ENCODE measurements around the gene CYTH2.

CYTH2 gene

GRCh38 chr19:48452289-48453190 is 16.6 kb upstream of the CYTH2 start:
- DNase-seq (ENCODE audit: low read depth): no peak

GRCh38 chr19:48454150-48454730 is 14.9 kb upstream of the CYTH2 start:
- no peak for DNase-seq (ENCODE audit: low read depth)

GRCh38 chr19:48455171-48455907 is 13.8 kb upstream of the CYTH2 start, which contains the start of gene KCNJ14:
Gene KCNJ14 (plus strand): TSS chr19:48455574. CDS start chr19:48461725, 6,151 bp downstream.
- no peak for DNase-seq (ENCODE audit: low read depth)

DNA sequence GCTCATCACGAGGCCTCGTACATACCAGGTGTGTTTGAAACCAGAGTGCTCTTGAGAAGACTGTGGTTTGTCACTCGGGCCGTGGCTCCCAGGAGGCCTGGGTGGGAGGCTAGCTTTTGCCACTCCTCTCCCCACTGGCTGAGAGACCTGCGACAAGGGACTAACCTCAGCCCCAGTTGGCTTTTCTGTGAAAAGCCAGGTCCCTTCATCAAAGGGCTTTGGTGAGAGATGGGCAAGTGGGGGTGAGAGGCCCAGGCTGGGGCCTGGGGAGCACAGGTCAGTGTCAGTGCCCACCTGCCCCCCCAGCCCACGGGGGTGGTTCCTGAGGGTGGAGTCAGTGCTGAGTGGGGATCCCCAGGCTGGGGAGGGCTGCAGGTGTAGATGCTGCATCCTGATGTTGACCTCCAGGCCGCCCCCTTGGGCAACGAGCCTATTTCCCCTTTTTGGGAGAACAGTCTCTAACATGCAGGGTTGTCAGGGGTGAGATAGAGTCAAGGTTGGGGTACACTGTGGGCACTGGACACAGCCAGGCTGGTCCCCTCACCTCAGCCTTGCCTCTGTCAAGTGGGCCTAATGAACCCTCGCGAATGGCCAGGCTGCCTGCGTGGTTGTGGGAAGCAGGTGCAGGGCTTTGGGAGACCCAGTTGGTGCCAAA is 13.1 kb upstream of the CYTH2 start:
- DNase-seq (ENCODE audit: low read depth): no peak

- no peak for DNase-seq (ENCODE audit: low read depth)
These were observed 12.3 kb upstream of the CYTH2 start for GRCh38 chr19:48456864-48457263.

GRCh38 chr19:48458016-48458415 is 11.2 kb upstream of the CYTH2 start:
- DNase-seq (ENCODE audit: low read depth): no peak

GRCh38 chr19:48461651-48461981 is 7.6 kb upstream of the CYTH2 start:
- DNase-seq (ENCODE audit: low read depth): no peak

DNA sequence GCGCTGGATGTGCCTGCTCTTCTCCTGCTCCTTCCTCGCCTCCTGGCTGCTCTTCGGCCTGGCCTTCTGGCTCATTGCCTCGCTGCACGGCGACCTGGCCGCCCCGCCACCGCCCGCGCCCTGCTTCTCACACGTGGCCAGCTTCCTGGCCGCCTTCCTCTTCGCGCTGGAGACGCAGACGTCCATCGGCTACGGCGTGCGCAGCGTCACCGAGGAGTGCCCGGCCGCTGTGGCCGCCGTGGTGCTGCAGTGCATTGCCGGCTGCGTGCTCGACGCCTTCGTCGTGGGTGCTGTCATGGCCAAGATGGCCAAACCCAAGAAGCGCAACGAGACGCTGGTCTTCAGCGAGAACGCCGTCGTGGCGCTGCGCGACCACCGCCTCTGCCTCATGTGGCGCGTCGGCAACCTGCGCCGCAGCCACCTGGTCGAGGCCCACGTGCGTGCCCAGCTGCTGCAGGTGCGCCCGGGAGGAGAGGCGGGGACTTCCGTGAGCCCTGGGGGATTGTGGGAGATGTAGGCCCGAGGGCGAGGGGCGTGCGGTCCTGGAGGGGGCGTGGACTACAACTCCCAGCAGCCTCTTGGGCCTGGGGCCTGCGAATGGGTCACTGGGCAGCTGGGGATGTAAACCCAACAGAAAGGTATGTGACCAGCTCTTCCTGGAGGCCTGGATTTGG is 7.0 kb upstream of the CYTH2 start:
- no peak for DNase-seq (ENCODE audit: low read depth)

GRCh38 chr19:48465215-48465614 is 4.0 kb upstream of the CYTH2 start:
- DNase-seq (ENCODE audit: low read depth): no peak

DNA sequence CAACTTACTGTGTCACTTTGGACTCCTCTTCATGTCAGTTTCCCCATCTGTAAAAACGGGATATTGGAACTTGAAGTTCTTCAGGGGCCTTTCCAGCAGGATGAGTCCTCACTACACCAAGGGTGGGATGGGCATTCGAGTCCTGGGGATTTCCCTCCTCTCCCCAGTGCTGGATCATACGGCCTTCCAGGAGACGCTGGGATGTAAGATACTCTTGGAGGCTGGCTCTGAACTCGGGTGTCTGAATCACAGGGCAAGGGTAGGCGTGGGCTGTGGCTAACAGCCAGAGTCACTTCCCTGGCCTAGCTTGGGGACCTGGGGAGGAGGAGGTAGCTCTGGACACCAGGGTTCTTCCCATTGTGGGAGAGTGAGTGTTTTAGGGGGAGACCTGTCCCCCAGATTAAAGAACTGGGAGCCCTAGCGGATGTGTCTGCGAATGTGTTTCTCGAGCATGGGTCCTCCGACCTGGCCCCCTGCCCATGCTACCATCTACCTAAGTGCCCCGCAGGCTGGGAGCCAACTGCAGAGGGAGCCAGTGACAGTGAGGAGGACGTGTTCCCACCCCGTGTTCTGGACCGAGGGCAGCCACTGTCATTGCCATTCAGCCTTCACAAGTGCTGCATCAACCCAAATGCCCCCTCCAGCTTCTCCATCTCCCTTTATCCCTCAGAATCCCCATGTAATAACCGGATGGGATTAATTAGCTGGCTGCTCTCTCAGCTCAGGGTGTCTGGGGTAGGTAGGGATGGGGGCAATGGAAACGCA is 2.4 kb upstream of the CYTH2 start:
- no peak for DNase-seq (ENCODE audit: low read depth)

DNA sequence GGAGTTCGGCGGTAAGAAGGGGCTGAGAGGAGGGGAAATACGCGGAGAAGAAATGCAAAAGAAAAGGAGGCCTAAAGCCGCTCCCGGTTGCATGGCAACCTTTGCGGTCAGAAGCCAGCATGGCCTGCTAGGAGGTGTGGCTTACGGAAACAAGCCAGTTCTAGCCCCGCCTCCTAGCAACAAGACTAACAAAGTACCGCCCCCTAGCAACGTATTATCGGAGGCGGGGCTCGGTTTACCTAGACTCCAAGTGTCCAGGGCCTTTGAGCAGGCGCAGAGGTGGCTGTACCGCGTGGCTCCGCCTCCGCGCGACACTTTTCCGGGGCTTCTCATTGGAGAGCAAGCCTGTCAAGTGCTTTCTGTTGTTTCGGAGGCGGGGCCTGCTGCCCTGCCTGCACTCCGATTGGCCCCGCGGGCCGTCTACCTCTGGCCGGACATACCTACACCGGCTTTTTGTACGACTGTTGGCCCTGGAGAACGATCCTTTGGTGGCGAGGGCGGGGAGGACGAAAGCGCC is 339 bp upstream of the CYTH2 start:
- DNase-seq (ENCODE audit: low read depth): peak; percentile 100

- no peak for DNase-seq (ENCODE audit: low read depth)
These were observed 938 bp downstream of the CYTH2 start for GRCh38 chr19:48469934-48470680.

- DNase-seq (ENCODE audit: low read depth): no peak
These were observed 1.7 kb downstream of the CYTH2 start for GRCh38 chr19:48470856-48471255.

- no peak for DNase-seq (ENCODE audit: low read depth)
These were observed 2.7 kb downstream of the CYTH2 start for GRCh38 chr19:48471836-48472235.

GRCh38 chr19:48473161-48473966 is 4.2 kb downstream of the CYTH2 start:
- no peak for DNase-seq (ENCODE audit: low read depth)

DNA sequence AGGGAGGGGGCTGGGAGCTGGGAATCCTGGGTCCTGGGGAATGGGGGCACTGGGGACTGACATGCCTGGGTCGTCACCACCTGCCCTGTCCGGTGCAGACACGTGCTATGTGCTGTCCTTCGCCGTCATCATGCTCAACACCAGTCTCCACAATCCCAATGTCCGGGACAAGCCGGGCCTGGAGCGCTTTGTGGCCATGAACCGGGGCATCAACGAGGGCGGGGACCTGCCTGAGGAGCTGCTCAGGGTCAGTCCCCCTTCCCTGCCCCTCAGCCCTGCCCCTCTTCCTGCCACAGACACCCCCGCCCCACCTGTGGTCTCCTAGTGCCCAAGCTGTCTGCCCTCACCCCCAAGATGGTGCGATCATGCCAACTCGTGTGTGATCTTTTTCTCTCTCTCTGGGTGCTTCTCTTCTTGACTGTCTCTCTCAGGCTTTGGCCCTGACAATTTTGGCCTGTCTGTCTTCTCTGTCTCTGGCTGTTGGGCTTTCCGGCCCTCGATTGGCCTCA is 5.0 kb downstream of the CYTH2 start:
- DNase-seq (ENCODE audit: low read depth): no peak

DNA sequence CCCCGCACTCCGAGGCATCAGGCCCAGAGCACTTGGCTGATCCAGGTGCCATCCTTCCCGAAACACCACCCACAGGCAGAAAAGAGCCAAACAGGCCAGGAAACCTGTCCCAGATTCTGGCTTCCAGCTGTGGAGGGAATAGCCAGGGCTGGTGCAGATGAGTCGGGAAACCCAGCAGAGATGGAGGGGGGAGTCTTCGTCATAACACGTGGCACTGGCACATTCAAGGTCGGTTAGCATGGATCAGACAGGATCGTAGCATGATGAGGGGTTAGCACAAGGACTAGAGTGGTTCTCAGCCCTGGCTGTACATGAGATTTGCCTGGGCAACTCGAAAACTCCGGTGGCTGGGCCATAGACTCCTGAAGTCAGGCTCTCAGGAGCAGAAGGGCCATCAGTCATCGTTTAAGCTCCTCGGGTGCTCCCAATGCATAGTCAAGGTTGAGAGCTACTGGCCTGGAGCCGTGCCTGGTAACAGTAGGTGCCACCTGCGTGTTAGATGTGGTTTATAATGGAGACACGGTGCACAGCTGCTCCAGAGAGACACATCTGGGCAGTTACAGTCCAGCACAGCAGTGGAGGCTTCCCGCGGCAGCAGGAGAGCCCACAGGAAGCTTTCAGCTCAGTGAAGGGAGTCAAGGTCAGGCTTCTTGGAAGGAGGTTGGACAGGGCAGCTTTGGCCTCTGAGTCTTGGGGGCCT is 6.3 kb downstream of the CYTH2 start:
- DNase-seq (ENCODE audit: low read depth): no peak

- no peak for DNase-seq (ENCODE audit: low read depth)
These were observed 7.0 kb downstream of the CYTH2 start for GRCh38 chr19:48476176-48476575.

Measured in HS-27A (cell line).